Activated T-helper 1 cell treated with anti-CD3 and anti-CD28 coated beads, Interleukin-2, amount 50 U/mL, for 16 hours (primary cell): ENCODE data around the gene CEND1.

Experiments used
- DNase-seq, 2 donors: peaks; one replicate each; pipeline ENCODE4 v3.0.0-alpha.2; 2020; ENCODE audit warnings: low read depth in 1 of 2, low spot score in 1 of 2

The CEND1 gene

GRCh38 chr11:795634-796564 is 6.0 kb upstream of the CEND1 start:
- peak; percentile 44 to 67 for DNase-seq

GRCh38 chr11:794766-795633 is 5.1 kb upstream of the CEND1 start:
- no peak for DNase-seq

- DNase-seq = no peak
Observed at GRCh38 chr11:794013-794765, 4.3 kb upstream of the CEND1 start.

- no peak for DNase-seq
Observed at GRCh38 chr11:793556-793955, 3.7 kb upstream of the CEND1 start.

- no peak for DNase-seq
Observed at GRCh38 chr11:792873-793272, 3.0 kb upstream of the CEND1 start.

GRCh38 chr11:792535-792821 is 2.6 kb upstream of the CEND1 start:
- no peak for DNase-seq

- no peak for DNase-seq
Observed at GRCh38 chr11:791658-792534, 2.0 kb upstream of the CEND1 start.

GRCh38 chr11:790721-791564 is 1.1 kb upstream of the CEND1 start:
- no peak for DNase-seq

GRCh38 chr11:788953-789940 is 643 bp downstream of the CEND1 start:
- no peak for DNase-seq

- DNase-seq = no peak
Observed at GRCh38 chr11:788009-788640, 1.8 kb downstream of the CEND1 start.

GRCh38 chr11:787084-787675 is 2.7 kb downstream of the CEND1 start:
- DNase-seq = no peak

GRCh38 chr11:786235-787083 is 3.4 kb downstream of the CEND1 start:
- no peak for DNase-seq

- no peak for DNase-seq
Observed at GRCh38 chr11:783581-784015, 6.3 kb downstream of the CEND1 start.

- DNase-seq = no peak
Observed at GRCh38 chr11:782264-783174, 7.4 kb downstream of the CEND1 start.

- DNase-seq = no peak
Observed at GRCh38 chr11:779955-780532, 9.8 kb downstream of the CEND1 start.
